Measurements from ENCODE around the gene RASA2.
A peak's percentile ranks its signal among the peaks of the same experiment; 100 is the strongest.

RASA2 gene

DNA sequence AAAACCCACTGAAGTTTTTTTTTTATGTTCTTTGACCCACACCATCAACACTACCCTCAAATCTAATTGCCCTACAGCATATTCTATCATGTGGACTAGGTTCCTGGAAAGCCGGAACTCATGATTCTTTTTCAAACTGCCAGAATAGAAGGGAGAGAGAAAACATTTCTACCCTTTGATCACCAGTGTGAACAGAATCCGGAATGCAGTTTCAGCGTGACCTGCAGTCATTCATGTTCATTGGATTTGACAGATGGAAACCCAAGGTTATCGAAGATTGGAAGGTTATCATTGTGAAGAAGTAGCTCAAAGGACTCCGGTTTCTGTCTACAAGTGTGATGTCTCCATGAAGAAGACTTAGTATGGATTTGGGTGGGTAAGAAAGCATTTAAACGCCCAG lies 39.4 kb upstream of the RASA2 start:
- Histone ChIP-seq H3K9me3 (ENCODE audit: control insufficient read depth in 5 of 5, low read length in 5 of 5) (no peaks in the 10 kb centered on the region), H3K27me3 (ENCODE audit: control insufficient read depth in 5 of 5, insufficient read depth in 4 of 5, low read length in 5 of 5) (no peaks in the 10 kb centered on the region), H3K4me3 (ENCODE audit: low read depth in 1 of 5, low read length in 5 of 5) (no peak overlapping the region), H3K36me3 (ENCODE audit: control insufficient read depth in 5 of 5, insufficient read depth in 5 of 5, low read length in 5 of 5) (peaks cover 23 to 51% (median 43%) of the 10 kb centered on the region in 5 donors), H3K9ac (ENCODE audit: low read length in 5 of 5) (no peak overlapping the region), H3K27ac (ENCODE audit: low read depth, low read length) (no peak overlapping the region), H3K4me1 (ENCODE audit: control insufficient read depth in 5 of 5, insufficient read depth in 5 of 5, low read length in 5 of 5) (peaks cover 0 to 10% (median 5%) of the 10 kb centered on the region in 5 donors)

DNA sequence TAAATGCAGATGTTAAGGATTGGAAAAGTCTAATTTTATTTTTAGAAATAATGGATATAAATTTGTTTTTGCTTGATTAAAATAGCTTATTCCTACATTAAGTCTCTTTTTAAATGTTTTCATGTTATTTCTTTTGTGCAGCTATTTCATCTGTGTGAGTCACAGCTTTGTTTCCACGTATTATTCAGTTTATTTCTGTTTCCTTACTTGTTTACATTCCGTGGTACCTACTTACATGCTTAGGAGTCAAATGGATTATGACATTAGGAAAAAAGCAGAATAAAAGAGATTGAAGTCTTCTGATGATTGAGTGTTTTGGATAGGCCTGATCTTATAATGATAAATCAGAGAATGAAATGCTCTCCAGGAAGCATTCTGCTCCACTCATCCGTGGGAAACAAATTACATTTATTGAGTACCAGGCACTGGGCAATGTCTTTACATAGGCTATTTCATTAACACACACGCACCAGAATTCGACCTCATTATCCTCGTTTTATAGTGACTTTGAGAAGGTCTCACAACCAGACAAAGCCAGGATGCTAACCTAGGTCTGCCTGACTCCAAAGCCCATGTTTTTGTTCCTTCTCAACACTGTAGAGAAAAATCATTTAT lies 38.1 kb upstream of the RASA2 start:
- no peaks in the 10 kb centered on the region for H3K27me3 ChIP-seq (ENCODE audit: control insufficient read depth in 5 of 5, insufficient read depth in 4 of 5, low read length in 5 of 5)
- H3K27ac ChIP-seq (ENCODE audit: low read depth, low read length) = no peak overlapping the region
- H3K4me3 ChIP-seq (ENCODE audit: low read depth in 1 of 5, low read length in 5 of 5) = no peak overlapping the region

DNA sequence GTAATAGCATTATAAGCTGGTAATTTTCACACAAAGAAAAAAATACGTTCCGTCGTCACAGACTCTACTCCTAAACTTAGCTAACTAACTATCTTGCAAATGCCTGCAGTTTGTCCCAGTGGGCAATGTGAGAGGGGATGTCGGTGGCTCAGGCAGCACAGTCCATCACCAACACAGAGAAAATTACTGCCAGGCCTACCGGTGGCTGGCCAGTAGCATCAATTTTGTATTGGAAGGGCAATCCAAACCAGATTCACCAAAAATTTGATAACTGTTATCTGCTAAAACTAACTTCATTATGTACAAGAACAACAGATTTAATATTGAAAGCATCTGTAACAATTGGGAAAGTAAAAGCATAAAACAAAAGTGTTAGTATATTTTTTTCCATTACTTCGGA lies 37.4 kb upstream of the RASA2 start:
- Histone ChIP-seq H3K9ac (ENCODE audit: low read length in 5 of 5) (no peak overlapping the region), H3K4me1 (ENCODE audit: control insufficient read depth in 5 of 5, insufficient read depth in 5 of 5, low read length in 5 of 5) (peaks cover 0 to 9% (median 2%) of the 10 kb centered on the region in 5 donors)

More for the DNA sequence above, 38.1 kb upstream of the RASA2 start:
- Histone ChIP-seq H3K9me3 (ENCODE audit: control insufficient read depth in 5 of 5, low read length in 5 of 5) (no peaks in the 10 kb centered on the region), H3K9ac (ENCODE audit: low read length in 5 of 5) (peak overlapping the region in 1 of 5 donors; percentile 7), H3K4me1 (ENCODE audit: control insufficient read depth in 5 of 5, insufficient read depth in 5 of 5, low read length in 5 of 5) (peaks cover 0 to 10% (median 5%) of the 10 kb centered on the region in 5 donors), H3K36me3 (ENCODE audit: control insufficient read depth in 5 of 5, insufficient read depth in 5 of 5, low read length in 5 of 5) (peaks cover 16 to 38% (median 29%) of the 10 kb centered on the region in 5 donors)

DNA sequence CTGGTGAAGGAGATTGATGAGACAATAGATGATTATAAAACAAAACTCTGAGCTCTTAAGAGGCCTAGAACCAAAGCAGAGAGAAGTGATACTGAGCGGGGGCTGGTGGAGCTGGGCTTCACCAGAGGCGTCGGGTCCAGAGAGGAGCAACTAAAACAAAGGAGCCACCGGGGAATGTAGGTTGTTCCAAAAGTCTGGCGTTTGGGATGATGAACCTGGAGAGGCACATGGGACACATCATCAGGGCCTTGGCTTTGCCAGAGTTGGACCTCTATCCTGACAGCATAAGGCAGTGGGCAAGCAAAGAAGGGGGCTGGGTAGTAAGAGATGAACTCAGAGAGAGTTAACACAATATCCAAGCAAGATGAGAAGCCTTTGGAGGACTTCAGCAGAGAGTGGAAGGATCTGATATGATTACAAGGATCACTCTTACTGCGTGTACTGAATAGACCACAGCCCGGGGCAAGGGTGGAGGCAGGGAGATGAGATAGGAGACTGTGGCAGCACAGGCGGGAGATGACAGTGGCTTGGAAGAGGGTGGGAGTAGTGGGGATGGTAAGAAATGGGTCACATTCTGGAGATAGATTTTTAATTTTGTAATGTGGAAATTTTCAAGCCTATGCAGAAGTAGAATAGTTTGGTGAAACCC lies 36.0 kb upstream of the RASA2 start:
- Histone ChIP-seq H3K27ac (ENCODE audit: low read depth, low read length) (no peak overlapping the region), H3K4me1 (ENCODE audit: control insufficient read depth in 5 of 5, insufficient read depth in 5 of 5, low read length in 5 of 5) (peaks cover 0 to 8% (median 0%) of the 10 kb centered on the region in 5 donors), H3K9me3 (ENCODE audit: control insufficient read depth in 5 of 5, low read length in 5 of 5) (no peaks in the 10 kb centered on the region), H3K4me3 (ENCODE audit: low read depth in 1 of 5, low read length in 5 of 5) (no peak overlapping the region), H3K9ac (ENCODE audit: low read length in 5 of 5) (no peak overlapping the region), H3K36me3 (ENCODE audit: control insufficient read depth in 5 of 5, insufficient read depth in 5 of 5, low read length in 5 of 5) (peaks cover 8 to 17% (median 11%) of the 10 kb centered on the region in 5 donors), H3K27me3 (ENCODE audit: control insufficient read depth in 5 of 5, insufficient read depth in 4 of 5, low read length in 5 of 5) (peaks cover 0 to 4% (median 0%) of the 10 kb centered on the region in 5 donors)

More for the DNA sequence above, 37.4 kb upstream of the RASA2 start:
- Histone ChIP-seq H3K4me3 (ENCODE audit: low read depth in 1 of 5, low read length in 5 of 5) (no peak overlapping the region), H3K9me3 (ENCODE audit: control insufficient read depth in 5 of 5, low read length in 5 of 5) (no peaks in the 10 kb centered on the region), H3K36me3 (ENCODE audit: control insufficient read depth in 5 of 5, insufficient read depth in 5 of 5, low read length in 5 of 5) (peaks cover 11 to 31% (median 22%) of the 10 kb centered on the region in 5 donors), H3K27me3 (ENCODE audit: control insufficient read depth in 5 of 5, insufficient read depth in 4 of 5, low read length in 5 of 5) (no peaks in the 10 kb centered on the region), H3K27ac (ENCODE audit: low read depth, low read length) (no peak overlapping the region)

DNA sequence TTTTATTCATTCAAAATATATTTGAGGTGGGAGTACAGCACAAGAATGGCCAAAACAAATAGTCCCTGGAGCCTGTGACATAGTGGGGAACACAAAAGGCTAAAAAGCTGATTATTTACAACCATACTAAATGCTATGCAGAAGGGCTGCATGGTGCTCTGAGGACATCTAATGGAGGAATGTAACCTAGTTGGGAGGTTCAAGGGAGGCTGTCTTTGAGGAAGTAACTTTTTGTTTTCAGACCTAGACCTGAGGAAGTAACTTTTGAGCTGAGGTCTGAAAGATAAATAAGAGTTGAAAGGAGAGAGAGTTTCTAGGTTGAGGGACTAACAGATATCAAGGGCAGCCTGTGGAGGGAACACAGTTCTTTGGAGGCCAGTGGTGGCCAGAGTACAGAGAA lies 34.8 kb upstream of the RASA2 start:
- Histone ChIP-seq H3K27ac (ENCODE audit: low read depth, low read length) (no peak overlapping the region), H3K27me3 (ENCODE audit: control insufficient read depth in 5 of 5, insufficient read depth in 4 of 5, low read length in 5 of 5) (peaks cover 0 to 4% (median 0%) of the 10 kb centered on the region in 5 donors), H3K9ac (ENCODE audit: low read length in 5 of 5) (no peak overlapping the region), H3K4me3 (ENCODE audit: low read depth in 1 of 5, low read length in 5 of 5) (no peak overlapping the region), H3K9me3 (ENCODE audit: control insufficient read depth in 5 of 5, low read length in 5 of 5) (no peaks in the 10 kb centered on the region), H3K36me3 (ENCODE audit: control insufficient read depth in 5 of 5, insufficient read depth in 5 of 5, low read length in 5 of 5) (peaks cover 3 to 11% (median 6%) of the 10 kb centered on the region in 5 donors), H3K4me1 (ENCODE audit: control insufficient read depth in 5 of 5, insufficient read depth in 5 of 5, low read length in 5 of 5) (peaks cover 0 to 8% (median 0%) of the 10 kb centered on the region in 5 donors)

DNA sequence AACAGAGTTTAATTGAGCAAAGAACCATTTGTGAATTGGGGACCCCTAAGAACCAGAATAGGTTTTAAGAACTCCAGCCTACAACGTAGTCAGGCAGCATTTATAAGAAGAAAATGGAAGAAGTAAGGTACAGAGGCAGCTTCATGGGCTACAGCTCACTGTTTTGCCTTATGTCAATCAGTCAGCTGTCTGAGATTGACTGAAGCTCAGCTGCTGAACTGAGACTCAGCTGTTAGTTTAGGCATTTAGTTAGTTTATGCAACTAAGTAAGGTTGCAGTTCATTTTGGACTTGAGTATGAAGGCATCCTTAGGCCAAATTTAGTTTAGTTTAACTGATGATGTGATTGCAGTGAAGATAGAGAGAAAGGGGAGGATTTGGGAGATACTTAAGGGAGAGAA lies 34.1 kb upstream of the RASA2 start:
- H3K9ac ChIP-seq (ENCODE audit: low read length in 5 of 5) = no peak overlapping the region
- H3K27me3 ChIP-seq (ENCODE audit: control insufficient read depth in 5 of 5, insufficient read depth in 4 of 5, low read length in 5 of 5) = peaks cover 0 to 4% (median 0%) of the 10 kb centered on the region in 5 donors
- H3K27ac ChIP-seq (ENCODE audit: low read depth, low read length) = no peak overlapping the region
- H3K9me3 ChIP-seq (ENCODE audit: control insufficient read depth in 5 of 5, low read length in 5 of 5) = no peaks in the 10 kb centered on the region
- no peak overlapping the region for H3K4me3 ChIP-seq (ENCODE audit: low read depth in 1 of 5, low read length in 5 of 5)
- peaks cover 0 to 4% (median 0%) of the 10 kb centered on the region in 5 donors for H3K36me3 ChIP-seq (ENCODE audit: control insufficient read depth in 5 of 5, insufficient read depth in 5 of 5, low read length in 5 of 5)
- H3K4me1 ChIP-seq (ENCODE audit: control insufficient read depth in 5 of 5, insufficient read depth in 5 of 5, low read length in 5 of 5) = peaks cover 0 to 8% (median 0%) of the 10 kb centered on the region in 5 donors

DNA sequence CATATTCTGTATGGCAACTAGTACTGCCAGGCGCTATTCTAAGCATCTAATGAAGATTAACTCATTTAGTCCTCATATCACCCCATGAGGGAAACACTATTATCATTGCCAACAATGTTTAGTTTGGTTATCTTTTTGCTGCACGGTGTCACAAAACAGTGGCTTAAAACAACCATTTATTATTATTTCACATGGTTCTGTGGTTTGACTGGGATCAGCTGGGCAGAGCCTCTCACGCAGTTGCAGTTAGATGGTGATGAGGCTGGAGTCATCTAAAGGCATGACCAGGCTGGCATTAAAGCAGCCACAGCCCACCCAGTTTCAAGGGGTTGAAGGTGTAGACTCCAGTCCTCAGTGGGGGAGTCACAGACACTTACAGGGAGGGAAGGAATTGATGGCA lies 32.8 kb upstream of the RASA2 start:
- H3K9ac ChIP-seq (ENCODE audit: low read length in 5 of 5) = no peak overlapping the region
- H3K27me3 ChIP-seq (ENCODE audit: control insufficient read depth in 5 of 5, insufficient read depth in 4 of 5, low read length in 5 of 5) = peaks cover 0 to 4% (median 0%) of the 10 kb centered on the region in 5 donors
- peaks cover 0 to 8% (median 0%) of the 10 kb centered on the region in 5 donors for H3K4me1 ChIP-seq (ENCODE audit: control insufficient read depth in 5 of 5, insufficient read depth in 5 of 5, low read length in 5 of 5)
- no peak overlapping the region for H3K4me3 ChIP-seq (ENCODE audit: low read depth in 1 of 5, low read length in 5 of 5)
- no peaks in the 10 kb centered on the region for H3K36me3 ChIP-seq (ENCODE audit: control insufficient read depth in 5 of 5, insufficient read depth in 5 of 5, low read length in 5 of 5)
- H3K27ac ChIP-seq (ENCODE audit: low read depth, low read length) = no peak overlapping the region
- no peaks in the 10 kb centered on the region for H3K9me3 ChIP-seq (ENCODE audit: control insufficient read depth in 5 of 5, low read length in 5 of 5)

DNA sequence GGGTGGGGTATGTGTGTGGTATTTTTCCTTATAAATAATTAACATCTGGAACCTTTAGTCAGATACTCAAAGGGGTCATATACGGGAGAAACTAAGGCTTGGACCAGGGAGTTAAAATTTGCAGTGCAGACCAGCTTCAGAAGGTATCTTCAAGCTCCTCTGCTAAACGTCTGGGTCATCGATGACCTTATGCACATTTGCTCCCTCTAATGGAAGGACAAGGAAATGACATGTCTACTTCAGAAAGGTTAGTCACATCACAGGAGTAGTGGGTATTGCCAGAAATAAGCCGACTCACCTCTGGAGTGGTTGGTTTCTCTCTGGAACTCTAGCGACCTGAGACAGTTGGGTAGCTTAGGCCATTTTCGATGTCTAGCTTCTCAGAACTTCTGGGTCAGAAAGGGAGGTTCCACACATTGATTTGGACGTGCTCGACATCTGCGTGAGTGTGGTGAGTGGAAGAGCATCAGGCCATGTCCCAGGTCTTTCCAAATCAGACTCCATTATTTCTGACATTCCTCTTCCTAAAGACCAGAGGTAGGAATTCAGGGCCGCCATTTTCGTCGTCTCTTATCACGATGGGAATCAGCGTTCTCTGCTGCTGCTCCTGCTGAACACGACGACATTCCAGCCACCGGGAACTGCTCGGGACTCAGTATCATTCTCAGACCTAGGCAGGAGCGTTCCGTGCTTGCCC lies 31.8 kb upstream of the RASA2 start:
- Histone ChIP-seq H3K36me3 (ENCODE audit: control insufficient read depth in 5 of 5, insufficient read depth in 5 of 5, low read length in 5 of 5) (no peaks in the 10 kb centered on the region), H3K4me3 (ENCODE audit: low read depth in 1 of 5, low read length in 5 of 5) (no peak overlapping the region), H3K27ac (ENCODE audit: low read depth, low read length) (no peak overlapping the region), H3K9me3 (ENCODE audit: control insufficient read depth in 5 of 5, low read length in 5 of 5) (no peaks in the 10 kb centered on the region), H3K4me1 (ENCODE audit: control insufficient read depth in 5 of 5, insufficient read depth in 5 of 5, low read length in 5 of 5) (peaks cover 0 to 8% (median 0%) of the 10 kb centered on the region in 5 donors), H3K9ac (ENCODE audit: low read length in 5 of 5) (no peak overlapping the region), H3K27me3 (ENCODE audit: control insufficient read depth in 5 of 5, insufficient read depth in 4 of 5, low read length in 5 of 5) (peaks cover 0 to 4% (median 0%) of the 10 kb centered on the region in 5 donors)

DNA sequence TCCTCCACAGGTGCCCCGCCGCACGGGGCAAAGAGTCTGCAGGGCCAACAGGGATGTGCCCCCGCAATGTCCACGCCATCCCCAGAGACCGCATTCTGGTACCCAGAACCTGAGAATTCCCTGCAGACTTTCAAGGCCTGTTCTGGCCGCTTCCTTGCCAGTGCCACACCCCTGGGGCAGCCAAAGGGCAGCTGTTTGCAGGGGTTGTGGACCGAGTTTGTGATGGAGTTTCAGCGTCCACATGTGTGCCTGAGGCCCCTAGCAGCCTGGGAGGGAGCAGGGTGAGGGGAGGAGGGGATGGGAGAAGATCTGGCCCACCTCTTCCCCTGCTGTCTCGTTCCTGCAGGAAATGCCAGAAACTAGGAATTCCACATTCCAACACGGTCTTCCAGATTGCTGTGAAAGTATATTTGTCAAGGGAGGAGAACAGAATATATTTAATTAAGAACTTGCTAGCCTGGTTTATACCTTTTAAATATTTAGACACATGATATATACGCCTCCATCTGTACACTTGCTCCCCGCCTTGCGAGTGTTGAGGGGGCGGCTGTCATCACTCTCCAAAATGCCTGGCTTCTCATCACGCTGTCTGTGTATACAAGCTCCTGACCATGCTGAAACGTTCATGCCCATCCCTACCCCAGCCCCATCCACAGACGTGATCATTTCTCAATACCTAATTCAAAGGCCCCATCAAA lies 31.1 kb upstream of the RASA2 start:
- no peaks in the 10 kb centered on the region for H3K9me3 ChIP-seq (ENCODE audit: control insufficient read depth in 5 of 5, low read length in 5 of 5)
- H3K9ac ChIP-seq (ENCODE audit: low read length in 5 of 5) = no peak overlapping the region
- H3K4me3 ChIP-seq (ENCODE audit: low read depth in 1 of 5, low read length in 5 of 5) = peak overlapping the region in 1 of 5 donors; percentile 17
- H3K36me3 ChIP-seq (ENCODE audit: control insufficient read depth in 5 of 5, insufficient read depth in 5 of 5, low read length in 5 of 5) = no peaks in the 10 kb centered on the region
- peaks cover 0 to 4% (median 0%) of the 10 kb centered on the region in 5 donors for H3K27me3 ChIP-seq (ENCODE audit: control insufficient read depth in 5 of 5, insufficient read depth in 4 of 5, low read length in 5 of 5)
- H3K4me1 ChIP-seq (ENCODE audit: control insufficient read depth in 5 of 5, insufficient read depth in 5 of 5, low read length in 5 of 5) = peaks cover 0 to 8% (median 0%) of the 10 kb centered on the region in 5 donors
- H3K27ac ChIP-seq (ENCODE audit: low read depth, low read length) = no peak overlapping the region
